Brain microvascular endothelial cell (primary cell): ENCODE results near the gene ZNF423.

Experiments
- DNase-seq: peaks from one replicate; pipeline ENCODE4 v3.0.0-alpha.2; 2020
- H3K27ac ChIP-seq: fragments of 250-450 bp; sonication (Bioruptor Pico); 2 replicates; pipeline ENCODE4 v1.5.1; 2020; ENCODE audit warnings: mild to moderate bottlenecking, moderate library complexity
- H3K27me3 ChIP-seq: fragments of 250-450 bp; sonication (Bioruptor Pico); replicated peaks from 2 replicates; pipeline ENCODE4 v1.5.1; 2020; ENCODE audit warnings: mild to moderate bottlenecking
- H3K36me3 ChIP-seq: fragments of 250-450 bp; sonication (Bioruptor Pico); replicated peaks from 2 replicates; pipeline ENCODE4 v1.5.1; 2020; ENCODE audit warnings: mild to moderate bottlenecking
- H3K4me3 ChIP-seq: 2 replicates; pipeline ENCODE4 v1.5.1; 2011; ENCODE audit warnings: low read depth, mild to moderate bottlenecking, control low read depth, low read length, moderate library complexity
- in situ Hi-C: cut with HindIII; loops from 2 replicates; pipeline ENCODE4 v1.10.0; 2017; ENCODE audit warnings: low sequenced_read_pairs, low pct_ligation_motif_present
- TF ChIP-seq, protein P1 (sequence below): IDR thresholded peaks from 2 replicates; pipeline ENCODE4 v1.5.1; 2011; ENCODE audit warnings: low read depth, mild to moderate bottlenecking, moderate library complexity, low read length, control low read depth, inconsistent platforms; ENCODE audit errors: missing control alignments

The ZNF423 gene

DNA sequence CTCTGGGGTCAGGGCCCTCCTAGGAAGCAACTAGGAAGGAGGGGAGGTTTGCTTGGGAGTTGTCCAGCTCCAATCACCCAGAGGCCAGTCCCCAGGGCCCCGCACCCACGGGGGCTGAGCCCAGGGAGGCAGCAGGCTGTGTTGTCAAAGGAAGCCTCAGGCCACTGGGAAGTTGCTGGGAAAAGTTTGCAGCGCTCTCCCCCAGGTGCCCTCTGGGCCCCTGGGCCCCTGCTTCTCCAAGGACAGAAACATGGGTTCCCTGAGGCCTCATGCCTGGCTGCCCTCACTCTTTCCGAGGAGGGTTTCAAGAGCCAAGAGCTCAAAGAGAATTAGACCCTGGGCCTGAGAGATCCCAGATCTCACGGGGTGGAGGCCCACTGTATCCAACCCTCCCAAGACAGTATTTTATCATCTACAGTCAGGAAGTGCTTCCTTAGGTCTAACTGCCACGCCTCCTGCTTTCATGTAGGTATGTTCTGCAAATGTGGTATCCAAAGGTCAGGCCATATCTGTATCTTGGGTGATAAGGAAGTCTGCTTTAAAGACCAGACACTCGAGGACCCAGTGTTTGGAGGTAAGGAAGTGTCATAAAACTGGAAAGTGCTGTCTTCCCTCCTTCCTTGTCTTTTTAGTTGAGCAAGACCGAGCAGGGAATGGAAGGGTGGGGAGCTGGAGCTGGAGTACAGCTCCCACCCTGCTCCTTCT is 44.2 kb upstream of the ZNF423 start:
- TF ChIP-seq, protein P1, sequence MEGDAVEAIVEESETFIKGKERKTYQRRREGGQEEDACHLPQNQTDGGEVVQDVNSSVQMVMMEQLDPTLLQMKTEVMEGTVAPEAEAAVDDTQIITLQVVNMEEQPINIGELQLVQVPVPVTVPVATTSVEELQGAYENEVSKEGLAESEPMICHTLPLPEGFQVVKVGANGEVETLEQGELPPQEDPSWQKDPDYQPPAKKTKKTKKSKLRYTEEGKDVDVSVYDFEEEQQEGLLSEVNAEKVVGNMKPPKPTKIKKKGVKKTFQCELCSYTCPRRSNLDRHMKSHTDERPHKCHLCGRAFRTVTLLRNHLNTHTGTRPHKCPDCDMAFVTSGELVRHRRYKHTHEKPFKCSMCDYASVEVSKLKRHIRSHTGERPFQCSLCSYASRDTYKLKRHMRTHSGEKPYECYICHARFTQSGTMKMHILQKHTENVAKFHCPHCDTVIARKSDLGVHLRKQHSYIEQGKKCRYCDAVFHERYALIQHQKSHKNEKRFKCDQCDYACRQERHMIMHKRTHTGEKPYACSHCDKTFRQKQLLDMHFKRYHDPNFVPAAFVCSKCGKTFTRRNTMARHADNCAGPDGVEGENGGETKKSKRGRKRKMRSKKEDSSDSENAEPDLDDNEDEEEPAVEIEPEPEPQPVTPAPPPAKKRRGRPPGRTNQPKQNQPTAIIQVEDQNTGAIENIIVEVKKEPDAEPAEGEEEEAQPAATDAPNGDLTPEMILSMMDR = no peak
- Histone ChIP-seq H3K36me3 (no peaks in the 10 kb centered on the region), H3K27ac (no peak overlapping the region), H3K4me3 (no peak overlapping the region), H3K27me3 (no peaks in the 10 kb centered on the region)
- in situ Hi-C loops = no loop called here
- no peak for DNase-seq

DNA sequence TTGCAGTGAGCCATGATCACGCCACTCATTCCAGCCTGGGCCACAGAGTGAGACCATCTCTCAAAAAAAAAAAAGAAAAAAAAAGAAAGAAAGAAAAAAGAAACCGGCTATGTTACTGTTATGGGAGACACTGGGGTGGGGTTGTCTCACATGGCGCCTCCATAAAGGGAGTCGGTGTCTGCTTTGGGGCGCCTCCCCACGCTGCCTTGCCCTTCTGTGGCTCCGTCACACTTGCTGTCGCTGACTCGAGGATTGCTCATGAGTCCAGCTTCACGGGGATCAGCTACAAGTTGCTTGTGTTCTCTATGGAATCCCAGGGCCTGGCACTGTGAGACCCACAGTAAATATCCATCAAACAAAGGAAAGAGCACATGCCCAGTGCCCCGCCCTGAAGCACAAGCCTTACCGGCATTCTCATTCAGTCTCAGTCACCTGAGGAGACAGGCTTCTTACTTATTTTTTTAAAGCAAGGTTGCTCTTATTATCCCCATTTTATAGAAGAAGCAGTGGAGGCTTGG is 40.6 kb upstream of the ZNF423 start:
- no peak overlapping the region for H3K4me3 ChIP-seq
- in situ Hi-C loops = no loop called here
- no peak overlapping the region for H3K27ac ChIP-seq
- TF ChIP-seq, protein P1 = no peak
- H3K27me3 ChIP-seq = no peaks in the 10 kb centered on the region
- H3K36me3 ChIP-seq = no peaks in the 10 kb centered on the region
- no peak for DNase-seq

DNA sequence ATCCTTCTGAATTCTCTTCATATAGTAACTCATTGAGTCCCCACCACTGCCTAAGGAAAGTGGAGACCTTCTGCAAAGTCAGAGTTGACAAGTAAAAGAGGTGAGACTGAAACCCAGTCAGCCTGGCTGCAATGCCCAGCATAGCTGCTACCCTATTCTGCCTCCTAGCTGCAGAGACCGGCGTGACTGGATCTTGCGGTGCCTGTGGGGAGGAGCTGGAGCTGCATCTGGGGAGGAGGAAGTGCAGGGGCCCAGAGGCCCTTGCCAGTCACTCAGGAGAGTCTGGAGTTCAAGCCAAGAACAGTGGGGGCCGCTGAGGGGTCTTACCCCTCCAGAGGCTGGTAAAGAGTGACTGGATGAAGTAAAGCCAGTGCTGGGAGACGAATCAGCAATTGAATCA is 35.0 kb upstream of the ZNF423 start:
- Histone ChIP-seq H3K4me3 (no peak overlapping the region), H3K27ac (no peak overlapping the region), H3K27me3 (no peaks in the 10 kb centered on the region), H3K36me3 (no peaks in the 10 kb centered on the region)
- DNase-seq = no peak
- TF ChIP-seq, protein P1 = peak; percentile 56
- in situ Hi-C loops = no loop called here

DNA sequence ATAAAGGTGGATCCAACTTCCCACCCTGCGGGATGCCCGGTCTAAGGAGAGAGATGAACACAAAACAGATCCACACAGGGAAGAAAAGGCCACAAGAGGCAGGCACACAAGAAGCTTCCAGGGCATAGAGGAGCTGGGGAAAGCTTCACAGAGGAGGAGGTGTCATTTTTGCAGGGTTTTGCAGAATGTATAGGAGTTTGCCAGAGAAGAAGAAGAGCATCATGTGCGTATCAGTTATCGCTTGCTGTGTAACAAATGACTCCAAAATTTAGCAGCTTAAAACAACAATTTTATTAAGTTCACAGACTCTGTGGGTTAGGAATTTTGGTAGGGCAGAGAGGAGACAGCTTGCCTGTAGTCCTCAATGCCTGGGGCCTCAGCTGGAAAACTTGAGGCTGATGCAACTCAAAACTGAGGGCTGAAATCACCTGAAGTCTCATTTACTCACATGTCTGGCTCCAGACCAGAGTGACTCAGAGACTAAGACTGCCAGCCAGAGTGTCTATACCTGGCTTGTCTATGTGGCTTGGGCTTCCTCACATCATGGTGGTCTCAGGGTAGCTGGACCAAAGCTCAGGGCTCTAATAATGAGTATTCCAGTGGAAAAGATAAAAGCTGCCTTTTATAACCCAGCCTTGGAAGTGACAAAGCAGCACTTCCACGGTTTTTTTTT is 33.9 kb upstream of the ZNF423 start:
- Histone ChIP-seq H3K4me3 (no peak overlapping the region), H3K36me3 (no peaks in the 10 kb centered on the region)
- in situ Hi-C loops = no loop called here

DNA sequence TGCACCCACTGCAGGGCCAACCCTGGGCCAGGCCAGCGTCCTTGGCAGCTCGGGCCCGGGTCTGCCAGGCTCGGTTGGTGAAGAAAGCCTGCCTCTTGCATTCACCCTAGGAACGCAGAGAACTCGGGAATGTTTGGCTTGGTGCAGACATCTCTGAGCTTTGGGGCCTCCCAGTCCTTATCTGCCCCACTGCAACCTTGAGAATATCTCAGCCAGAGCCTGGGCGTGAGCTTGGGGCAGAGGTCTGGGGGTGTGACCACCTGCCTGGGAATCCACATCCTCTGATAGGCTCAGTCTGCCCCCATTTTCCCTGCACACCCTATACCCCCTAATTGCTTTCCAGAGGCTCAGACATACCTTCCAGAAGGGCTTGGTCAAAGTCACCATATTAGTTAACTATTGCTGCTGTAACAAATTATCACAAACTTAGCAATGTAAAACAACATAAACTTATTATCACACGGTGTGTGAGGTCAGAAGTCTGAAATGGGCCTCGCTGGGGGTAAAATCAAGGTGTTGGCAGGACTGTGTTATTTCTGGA is 30.7 kb upstream of the ZNF423 start:
- Histone ChIP-seq H3K4me3 (no peak overlapping the region), H3K36me3 (no peaks in the 10 kb centered on the region), H3K27me3 (peaks cover 2% of the 10 kb centered on the region), H3K27ac (no peak overlapping the region)
- TF ChIP-seq, protein P1 = no peak
- in situ Hi-C loops = no loop called here
- no peak for DNase-seq

More for the DNA sequence above, 33.9 kb upstream of the ZNF423 start:
- TF ChIP-seq, protein P1 = no peak
- no peak for DNase-seq
- peaks cover 2% of the 10 kb centered on the region for H3K27me3 ChIP-seq
- no peak overlapping the region for H3K27ac ChIP-seq
